Measurements from ENCODE around the gene DPPA3.
A peak's percentile ranks its signal among the peaks of the same experiment; 100 is the strongest.
"Not testable (repeated sequence)": the region's sequence is repeated elsewhere in the genome, so short reads cannot be mapped to it uniquely, and the experiment has no call there.

Gene DPPA3

DNA sequence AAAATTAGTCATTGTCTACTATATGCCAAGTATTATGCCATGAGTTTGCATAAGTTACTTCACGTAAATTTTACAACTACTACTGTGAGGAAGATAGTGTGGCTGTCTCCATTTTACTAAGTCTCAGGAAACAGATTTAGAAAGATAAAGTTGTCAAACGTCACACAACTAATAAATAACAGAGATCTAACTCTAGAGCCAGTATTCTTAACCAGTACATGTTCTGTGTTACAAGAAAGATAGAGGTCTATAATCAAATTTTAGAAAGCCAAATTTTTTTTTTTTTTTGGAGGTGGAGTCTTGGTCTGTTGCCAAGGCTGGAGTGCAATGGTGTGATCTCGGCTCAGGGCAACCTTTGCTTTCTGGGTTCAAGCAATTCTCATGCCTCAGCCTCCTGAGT lies 21.8 kb downstream of the DPPA3 start:
- no peaks in the 10 kb centered on the region for H3K9me3 ChIP-seq (ENCODE audit: insufficient read depth, low read depth, low read length)
- no peak overlapping the region for H3K9ac ChIP-seq (ENCODE audit: low read depth, low read length)
- no peak overlapping the region for H3K4me3 ChIP-seq (ENCODE audit: low read length)
- no peaks in the 10 kb centered on the region for H3K36me3 ChIP-seq (ENCODE audit: insufficient read depth, low read depth, low read length)
- H3K27me3 ChIP-seq (ENCODE audit: insufficient read depth, low read length), result no peaks in the 10 kb centered on the region
- H3K4me1 ChIP-seq (ENCODE audit: insufficient read depth, low read length), result peaks cover 9% of the 10 kb centered on the region
- H3K27ac ChIP-seq (ENCODE audit: low read length), result no peak overlapping the region

DNA sequence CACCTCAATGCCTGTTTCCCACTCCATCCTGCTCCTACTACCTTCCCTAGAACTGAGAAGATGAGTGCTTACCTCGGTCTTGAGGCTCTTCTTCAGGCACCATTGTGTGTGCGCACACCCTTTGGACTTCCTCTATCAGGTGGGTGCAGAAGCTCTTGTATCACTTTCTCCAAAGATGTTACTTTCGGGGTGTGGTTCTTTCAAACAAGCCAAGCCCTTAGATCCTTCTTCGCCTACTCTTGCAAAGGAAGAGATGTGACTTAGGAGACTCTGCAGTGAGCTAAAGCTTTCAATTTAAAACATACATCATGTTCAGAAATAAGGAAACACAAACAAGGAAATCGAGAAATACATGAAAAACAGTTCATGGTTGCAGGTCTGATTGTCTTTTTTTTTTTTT lies 36.0 kb downstream of the DPPA3 start, which contains the start of gene CLEC4C:
Gene CLEC4C (minus strand): TSS at position 130 of the 400 bp plus-strand sequence. CDS start 27 bp downstream, at position 103.
- H3K4me3 ChIP-seq (ENCODE audit: low read length), result no peak within 1 kb of the TSS
- no peaks in the 10 kb centered on the region for H3K4me1 ChIP-seq (ENCODE audit: insufficient read depth, low read length)
- peaks cover 3% of the 10 kb centered on the region for H3K9me3 ChIP-seq (ENCODE audit: insufficient read depth, low read depth, low read length)
- no peaks in the 10 kb centered on the region for H3K36me3 ChIP-seq (ENCODE audit: insufficient read depth, low read depth, low read length)
- no peak within 1 kb of the TSS for H3K9ac ChIP-seq (ENCODE audit: low read depth, low read length)
- H3K27ac ChIP-seq (ENCODE audit: low read length), result no peak within 1 kb of the TSS
- no peaks in the 10 kb centered on the region for H3K27me3 ChIP-seq (ENCODE audit: insufficient read depth, low read length)

DNA sequence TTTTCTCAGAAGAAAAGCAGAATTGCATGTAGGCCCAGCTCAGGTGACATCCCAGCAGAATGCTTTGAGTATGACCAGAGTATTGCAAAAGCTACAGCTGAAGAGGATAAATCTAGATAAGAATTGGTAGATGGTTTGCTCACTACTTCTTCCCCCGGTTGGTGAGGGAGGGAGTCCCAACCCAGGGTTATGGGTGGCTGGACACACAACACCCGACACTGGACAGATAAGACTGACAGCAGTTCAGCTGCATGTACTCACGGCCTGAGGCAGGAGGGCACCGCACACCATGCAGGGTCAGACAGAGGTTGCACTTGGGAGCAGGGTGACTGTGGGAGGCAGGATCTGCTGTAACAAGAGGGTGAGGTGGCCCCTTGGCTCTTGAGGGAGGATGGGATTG lies 37.6 kb downstream of the DPPA3 start:
- no peaks in the 10 kb centered on the region for H3K27me3 ChIP-seq (ENCODE audit: insufficient read depth, low read length)
- no peak overlapping the region for H3K9ac ChIP-seq (ENCODE audit: low read depth, low read length)
- no peaks in the 10 kb centered on the region for H3K36me3 ChIP-seq (ENCODE audit: insufficient read depth, low read depth, low read length)
- no peaks in the 10 kb centered on the region for H3K4me1 ChIP-seq (ENCODE audit: insufficient read depth, low read length)
- H3K9me3 ChIP-seq (ENCODE audit: insufficient read depth, low read depth, low read length), result peaks cover 3% of the 10 kb centered on the region
- H3K27ac ChIP-seq (ENCODE audit: low read length), result no peak overlapping the region
- H3K4me3 ChIP-seq (ENCODE audit: low read length), result no peak overlapping the region

DNA sequence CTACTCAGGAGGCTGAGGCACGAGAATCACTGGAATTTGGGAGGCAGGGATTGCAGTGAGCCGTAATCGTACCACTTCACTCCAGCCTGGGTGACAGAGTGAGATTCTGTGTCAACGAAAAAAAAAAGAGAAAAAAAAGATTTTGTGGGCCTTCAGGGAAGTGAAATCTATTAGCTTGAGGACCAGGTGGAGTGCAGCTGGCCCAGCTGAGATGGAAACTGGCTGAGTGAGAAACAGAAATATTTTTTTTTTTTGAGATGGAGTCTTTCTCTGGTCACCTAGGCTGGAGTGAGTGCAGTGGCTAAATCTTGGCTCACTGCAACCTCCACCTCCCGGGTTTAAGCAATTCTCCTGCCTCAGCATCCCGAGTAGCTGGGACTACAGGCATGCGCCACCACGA lies 38.2 kb downstream of the DPPA3 start:
- Histone ChIP-seq H3K36me3 (ENCODE audit: insufficient read depth, low read depth, low read length) (no peaks in the 10 kb centered on the region), H3K4me1 (ENCODE audit: insufficient read depth, low read length) (no peaks in the 10 kb centered on the region), H3K4me3 (ENCODE audit: low read length) (no peak overlapping the region), H3K9me3 (ENCODE audit: insufficient read depth, low read depth, low read length) (peaks cover 3% of the 10 kb centered on the region; the same call in 1 of the 2 replicates), H3K9ac (ENCODE audit: low read depth, low read length) (no peak overlapping the region), H3K27me3 (ENCODE audit: insufficient read depth, low read length) (no peaks in the 10 kb centered on the region), H3K27ac (ENCODE audit: low read length) (no peak overlapping the region)

DNA sequence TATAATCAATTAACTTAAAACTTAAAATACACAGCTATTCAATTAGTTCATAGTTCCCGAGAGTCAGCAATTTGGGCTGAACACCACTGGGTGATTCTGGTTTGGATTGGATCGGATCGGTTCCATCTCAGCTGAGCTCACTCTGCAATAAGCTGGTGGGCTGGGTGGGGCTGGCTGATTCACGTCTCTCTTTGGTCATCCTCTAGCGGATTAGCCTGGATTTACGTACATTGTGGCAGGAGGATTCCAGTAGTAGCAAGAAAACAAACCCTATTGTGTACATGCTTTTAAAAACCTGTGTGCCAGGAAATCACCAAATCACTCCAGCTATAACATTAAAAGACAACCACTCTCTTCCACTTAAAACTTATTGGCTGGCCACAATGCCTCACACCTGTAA lies 39.1 kb downstream of the DPPA3 start:
- H3K36me3 ChIP-seq (ENCODE audit: insufficient read depth, low read depth, low read length), result no peaks in the 10 kb centered on the region
- H3K27me3 ChIP-seq (ENCODE audit: insufficient read depth, low read length), result no peaks in the 10 kb centered on the region
- H3K27ac ChIP-seq (ENCODE audit: low read length), result no peak overlapping the region
- no peak overlapping the region for H3K4me3 ChIP-seq (ENCODE audit: low read length)
- H3K9ac ChIP-seq (ENCODE audit: low read depth, low read length), result no peak overlapping the region
- H3K9me3 ChIP-seq (ENCODE audit: insufficient read depth, low read depth, low read length), result peaks cover 3% of the 10 kb centered on the region; the same call in 1 of the 2 replicates
- no peaks in the 10 kb centered on the region for H3K4me1 ChIP-seq (ENCODE audit: insufficient read depth, low read length)

DNA sequence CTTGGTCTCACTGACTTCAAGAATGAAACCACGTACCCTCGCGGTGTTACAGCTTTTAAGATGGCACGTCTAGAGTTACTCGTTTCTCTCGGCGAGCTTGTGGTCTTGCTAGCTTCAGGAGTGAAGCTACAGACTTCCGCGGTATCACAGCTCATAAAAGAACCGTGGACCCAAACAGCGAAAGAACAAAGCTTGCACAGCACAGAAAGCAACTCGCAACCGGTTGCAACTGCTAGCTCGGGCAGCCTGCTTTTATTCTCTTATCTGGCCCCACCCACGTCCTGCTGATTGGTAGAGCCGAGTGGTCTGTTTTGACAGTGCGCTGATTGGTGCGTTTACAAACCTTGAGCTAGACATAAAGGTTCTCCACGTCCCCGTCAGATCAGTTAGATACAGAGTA lies 40.2 kb downstream of the DPPA3 start:
- Histone ChIP-seq H3K27me3 (ENCODE audit: insufficient read depth, low read length) (no peaks in the 10 kb centered on the region), H3K9ac (ENCODE audit: low read depth, low read length) (no peak overlapping the region), H3K27ac (ENCODE audit: low read length) (no peak overlapping the region), H3K36me3 (ENCODE audit: insufficient read depth, low read depth, low read length) (no peaks in the 10 kb centered on the region), H3K4me3 (ENCODE audit: low read length) (no peak overlapping the region), H3K4me1 (ENCODE audit: insufficient read depth, low read length) (no peaks in the 10 kb centered on the region), H3K9me3 (ENCODE audit: insufficient read depth, low read depth, low read length) (peaks cover 2% of the 10 kb centered on the region; the same call in 1 of the 2 replicates)

DNA sequence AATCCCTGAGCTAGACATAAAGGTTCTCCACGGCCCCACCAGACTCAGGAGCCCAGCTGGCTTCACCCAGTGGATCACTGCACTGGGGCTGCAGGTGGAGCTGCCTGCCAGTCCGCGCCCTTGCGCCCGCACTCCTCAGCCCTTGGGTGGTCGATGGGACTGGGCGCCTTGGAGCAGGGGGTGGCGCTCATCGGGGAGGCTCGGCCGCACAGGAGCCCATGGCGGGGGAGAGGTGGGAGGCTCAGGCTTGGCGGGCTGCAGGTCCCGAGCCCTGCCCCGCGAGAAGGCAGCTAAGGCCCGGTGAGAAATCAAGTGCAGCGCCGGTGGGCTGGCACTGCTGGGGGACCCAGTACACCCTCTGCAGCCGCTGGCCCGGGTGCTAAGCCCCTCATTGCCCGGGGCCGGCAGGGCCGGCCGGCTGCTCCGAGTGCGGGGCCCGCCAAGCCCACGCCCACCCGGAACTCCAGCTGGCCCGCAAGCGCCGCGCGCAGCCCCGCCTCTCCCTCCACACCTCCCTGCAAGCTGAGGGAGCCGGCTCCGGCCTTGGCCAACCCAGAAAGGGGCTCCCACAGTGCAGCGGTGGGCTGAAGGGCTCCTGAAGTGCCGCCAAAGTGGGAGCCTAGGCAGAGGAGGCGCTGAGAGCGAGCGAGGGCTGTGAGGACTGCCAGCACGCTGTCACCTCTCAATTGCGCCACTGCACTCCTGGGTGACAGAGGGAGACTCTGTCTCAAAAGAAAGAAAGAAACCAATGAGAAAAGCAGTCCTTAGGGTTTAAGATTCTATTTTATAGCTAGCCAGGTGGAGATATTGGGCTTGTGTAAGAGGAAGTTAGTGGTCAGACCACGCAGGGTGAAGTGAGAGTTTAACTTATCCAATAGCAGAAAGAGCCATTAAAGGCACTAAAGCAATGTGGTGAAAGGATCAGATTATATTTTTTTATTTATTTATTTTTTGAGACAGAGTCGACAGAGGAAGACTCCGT lies 41.0 kb downstream of the DPPA3 start:
- H3K36me3 ChIP-seq (ENCODE audit: insufficient read depth, low read depth, low read length); H3K9ac ChIP-seq (ENCODE audit: low read depth, low read length); H3K9me3 ChIP-seq (ENCODE audit: insufficient read depth, low read depth, low read length); H3K27ac ChIP-seq (ENCODE audit: low read length); H3K4me1 ChIP-seq (ENCODE audit: insufficient read depth, low read length); H3K4me3 ChIP-seq (ENCODE audit: low read length); H3K27me3 ChIP-seq (ENCODE audit: insufficient read depth, low read length): not testable (repeated sequence)

DNA sequence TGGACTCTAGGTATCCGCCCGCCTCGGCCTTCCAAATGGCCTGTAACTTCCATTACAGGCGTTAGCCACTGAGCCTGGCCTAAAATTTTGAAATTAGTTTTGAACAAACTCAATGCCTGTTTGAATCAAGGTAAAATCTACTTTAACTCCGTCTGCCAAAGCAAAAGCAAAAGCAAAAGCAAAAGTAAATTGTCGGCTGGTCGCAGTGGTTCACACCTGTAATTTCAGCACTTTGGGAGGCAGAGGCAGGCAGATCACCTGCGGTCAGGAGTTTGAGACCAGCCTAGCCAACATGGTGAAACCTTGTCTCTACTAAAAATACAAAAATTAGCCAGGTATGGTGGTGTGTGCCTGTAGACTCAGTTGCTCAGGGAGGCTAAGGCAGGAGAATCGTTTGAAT lies 44.4 kb downstream of the DPPA3 start:
- H3K4me3 ChIP-seq (ENCODE audit: low read length); H3K27me3 ChIP-seq (ENCODE audit: insufficient read depth, low read length); H3K9ac ChIP-seq (ENCODE audit: low read depth, low read length); H3K36me3 ChIP-seq (ENCODE audit: insufficient read depth, low read depth, low read length); H3K27ac ChIP-seq (ENCODE audit: low read length); H3K9me3 ChIP-seq (ENCODE audit: insufficient read depth, low read depth, low read length): not testable (repeated sequence)
- H3K4me1 ChIP-seq (ENCODE audit: insufficient read depth, low read length), result peaks cover 15% of the 10 kb centered on the region; the same call in 1 of the 2 replicates

DNA sequence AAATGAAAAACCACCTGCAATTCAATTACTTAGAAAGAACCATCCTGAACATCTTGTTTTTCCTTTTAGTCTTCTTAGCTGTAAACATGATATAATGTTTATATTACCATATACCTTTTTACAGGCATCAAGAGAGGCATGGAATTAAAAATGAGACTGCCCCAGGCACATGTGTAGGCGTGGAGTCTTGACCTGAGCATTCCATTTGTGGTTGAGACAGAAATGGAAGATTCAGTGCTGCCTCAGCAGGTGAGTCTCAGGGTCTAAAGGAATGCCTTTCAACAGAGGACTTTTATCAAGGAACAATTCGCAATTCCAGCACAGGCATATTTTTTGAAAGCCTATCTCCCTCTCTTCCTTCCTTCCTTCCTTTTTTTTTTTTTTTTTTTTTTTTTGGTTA lies 45.8 kb downstream of the DPPA3 start:
- Histone ChIP-seq H3K27ac (ENCODE audit: low read length) (no peak overlapping the region), H3K27me3 (ENCODE audit: insufficient read depth, low read length) (no peaks in the 10 kb centered on the region), H3K9ac (ENCODE audit: low read depth, low read length) (no peak overlapping the region), H3K9me3 (ENCODE audit: insufficient read depth, low read depth, low read length) (no peaks in the 10 kb centered on the region), H3K4me1 (ENCODE audit: insufficient read depth, low read length) (peaks cover 15% of the 10 kb centered on the region; the same call in 1 of the 2 replicates), H3K4me3 (ENCODE audit: low read length) (no peak overlapping the region), H3K36me3 (ENCODE audit: insufficient read depth, low read depth, low read length) (no peaks in the 10 kb centered on the region)

DNA sequence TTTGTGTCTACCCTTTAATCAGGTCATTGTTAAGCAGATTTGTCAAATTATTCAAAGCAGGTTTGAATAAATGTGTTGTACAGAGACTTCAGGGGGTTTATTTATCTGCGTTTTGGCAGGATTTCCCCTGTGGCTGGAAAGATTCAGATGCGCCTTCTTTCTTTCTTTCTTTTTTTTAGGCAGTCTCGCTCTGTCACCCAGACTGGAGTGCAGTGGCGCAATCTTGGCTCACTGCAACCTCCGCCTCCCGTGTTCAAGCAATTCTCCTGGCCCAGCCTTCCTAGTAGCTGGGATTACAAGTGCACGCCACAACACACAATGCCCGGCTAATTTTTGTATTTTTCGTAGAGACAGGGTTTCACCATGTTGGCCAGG lies 47.5 kb downstream of the DPPA3 start:
- H3K9me3 ChIP-seq (ENCODE audit: insufficient read depth, low read depth, low read length), result no peaks in the 10 kb centered on the region
- H3K36me3 ChIP-seq (ENCODE audit: insufficient read depth, low read depth, low read length), result no peaks in the 10 kb centered on the region
- H3K9ac ChIP-seq (ENCODE audit: low read depth, low read length), result peak overlapping the region; percentile 74; the same call in 1 of the 2 replicates
- H3K27ac ChIP-seq (ENCODE audit: low read length), result peak overlapping the region; percentile 83
- peak overlapping the region; percentile 52; the same call in 1 of the 2 replicates for H3K4me3 ChIP-seq (ENCODE audit: low read length)
- H3K4me1 ChIP-seq (ENCODE audit: insufficient read depth, low read length), result peaks cover 15% of the 10 kb centered on the region; the same call in 1 of the 2 replicates
- H3K27me3 ChIP-seq (ENCODE audit: insufficient read depth, low read length), result no peaks in the 10 kb centered on the region
